Lung microvascular endothelial cell (primary cell): ENCODE data around the gene TRMT1. TPM values are rescaled to one million over a fixed set of nuclear protein-coding genes. Genes with fewer than 3 reads are reported as not detected.
"Not testable (repeated sequence)": the region's sequence is repeated elsewhere in the genome, so short reads cannot be mapped to it uniquely, and the experiment has no call there.

Experiments
- DNase-seq, 2 donors: peaks; one replicate each; pipeline versions ENCODE4 v3.0.0 to v3.0.0-alpha.2; 2010; ENCODE audit warnings: low read depth in 2 of 2
- total RNA-seq: library from RNA; depleted of rRNA; stranded (reverse); fragments of >200 nt; gene quantifications from 2 replicates; pipeline ENCODE4 v1.2.1, GENCODE V29; 2014

TRMT1 gene
- total RNA-seq, 1 donor from 2014 or later: 26.6 TPM

- DNase-seq: no peak
Observed at GRCh38 chr19:13150931-13151604, 34.5 kb upstream of the TRMT1 start.

- peak; percentile 98 to 99 for DNase-seq
Observed at GRCh38 chr19:13150187-13150930, 33.8 kb upstream of the TRMT1 start, which contains the start of the genes IER2 and STX10. TSS of gene IER2 (plus strand) at chr19:13150411. CDS start at chr19:13153187, 2,776 bp downstream. TSS of gene STX10 (minus strand) at chr19:13150375. CDS start at chr19:13150173, 202 bp downstream.

GRCh38 chr19:13149628-13150186, 33.2 kb upstream of the TRMT1 start:
- DNase-seq: peak; percentile 65 to 67

DNA sequence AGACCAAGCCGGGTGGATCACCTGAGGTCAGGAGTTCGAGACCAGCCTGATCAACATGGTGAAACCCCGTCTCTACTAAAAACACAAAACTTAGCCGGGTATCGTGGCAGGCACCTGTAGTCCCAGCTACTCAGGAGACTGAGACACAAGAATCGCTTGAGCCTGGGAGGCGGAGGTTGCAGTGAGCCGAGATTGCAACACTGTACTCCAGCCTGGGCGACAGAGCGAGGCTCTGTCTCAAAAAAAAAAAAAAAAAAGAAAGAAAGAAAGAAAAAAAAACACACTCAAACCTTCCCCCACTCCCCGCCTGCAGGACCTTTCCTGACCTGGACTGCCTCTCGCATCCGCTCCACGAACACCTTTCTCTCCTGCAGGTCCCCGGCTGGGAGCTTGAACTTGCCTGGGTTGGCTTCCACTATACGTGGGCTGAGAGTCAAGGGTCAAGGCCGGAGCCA, 32.7 kb upstream of the TRMT1 start:
- DNase-seq: not testable (repeated sequence)

- peak in 1 of 2 donors; percentile 68 for DNase-seq
Observed at GRCh38 chr19:13146763-13147563, 30.4 kb upstream of the TRMT1 start.

GRCh38 chr19:13139633-13140311, 23.2 kb upstream of the TRMT1 start:
- DNase-seq: no peak

GRCh38 chr19:13138916-13139198, 22.3 kb upstream of the TRMT1 start:
- no peak for DNase-seq

GRCh38 chr19:13138171-13138915, 21.8 kb upstream of the TRMT1 start:
- DNase-seq: no peak

- no peak for DNase-seq
Observed at GRCh38 chr19:13137290-13137794, 20.8 kb upstream of the TRMT1 start.

GRCh38 chr19:13135068-13136062, 18.8 kb upstream of the TRMT1 start:
- DNase-seq: no peak

DNA sequence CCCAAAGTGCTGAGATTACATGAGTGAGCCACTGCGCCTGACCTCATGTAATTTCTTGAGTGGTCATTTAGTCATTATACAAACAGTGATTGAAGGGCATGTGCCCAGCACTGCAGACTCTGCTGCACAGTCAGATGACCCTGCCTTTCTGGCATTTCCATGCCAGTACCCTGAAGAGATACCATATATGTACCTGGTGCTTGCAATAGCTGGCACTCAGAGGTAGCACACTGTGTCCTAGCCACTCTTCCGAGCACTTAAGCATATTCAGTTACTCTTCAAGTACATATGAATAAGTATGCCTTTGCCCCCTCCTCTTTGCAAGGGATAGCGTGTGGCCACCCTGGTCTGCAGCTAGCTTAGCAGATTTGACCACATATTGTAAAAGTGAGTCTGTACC, 18.1 kb upstream of the TRMT1 start:
- no peak for DNase-seq

DNA sequence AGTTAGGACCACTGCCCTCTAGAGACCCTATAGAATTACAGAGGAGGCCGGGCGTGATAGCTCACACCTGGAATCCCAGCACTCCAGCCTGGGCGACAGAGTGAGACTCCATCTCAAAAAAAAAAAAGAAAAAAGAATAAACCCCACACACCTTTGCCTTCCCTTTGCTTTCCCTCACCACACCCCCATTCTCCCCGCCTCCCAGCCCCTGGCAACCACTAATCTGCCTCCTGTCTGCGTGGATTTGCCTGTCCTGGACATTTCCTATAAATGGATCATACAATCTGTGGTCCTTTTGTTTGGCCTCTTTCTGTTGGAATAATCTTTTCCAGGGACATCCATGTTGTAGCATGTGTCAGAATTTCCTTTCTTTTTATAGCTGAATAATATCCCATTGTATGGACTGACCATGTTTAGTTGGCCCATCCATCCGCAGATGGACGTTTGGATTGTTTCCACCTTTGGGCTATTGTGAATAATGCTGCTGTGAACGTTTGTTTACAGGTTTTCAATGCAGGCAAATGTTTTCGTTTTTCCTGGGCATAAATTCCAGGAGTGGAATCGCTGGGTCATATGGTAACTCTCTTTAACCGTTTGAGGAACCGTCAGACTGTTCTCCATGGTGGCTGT, 16.8 kb upstream of the TRMT1 start:
- peak; percentile 59 to 94 for DNase-seq

DNA sequence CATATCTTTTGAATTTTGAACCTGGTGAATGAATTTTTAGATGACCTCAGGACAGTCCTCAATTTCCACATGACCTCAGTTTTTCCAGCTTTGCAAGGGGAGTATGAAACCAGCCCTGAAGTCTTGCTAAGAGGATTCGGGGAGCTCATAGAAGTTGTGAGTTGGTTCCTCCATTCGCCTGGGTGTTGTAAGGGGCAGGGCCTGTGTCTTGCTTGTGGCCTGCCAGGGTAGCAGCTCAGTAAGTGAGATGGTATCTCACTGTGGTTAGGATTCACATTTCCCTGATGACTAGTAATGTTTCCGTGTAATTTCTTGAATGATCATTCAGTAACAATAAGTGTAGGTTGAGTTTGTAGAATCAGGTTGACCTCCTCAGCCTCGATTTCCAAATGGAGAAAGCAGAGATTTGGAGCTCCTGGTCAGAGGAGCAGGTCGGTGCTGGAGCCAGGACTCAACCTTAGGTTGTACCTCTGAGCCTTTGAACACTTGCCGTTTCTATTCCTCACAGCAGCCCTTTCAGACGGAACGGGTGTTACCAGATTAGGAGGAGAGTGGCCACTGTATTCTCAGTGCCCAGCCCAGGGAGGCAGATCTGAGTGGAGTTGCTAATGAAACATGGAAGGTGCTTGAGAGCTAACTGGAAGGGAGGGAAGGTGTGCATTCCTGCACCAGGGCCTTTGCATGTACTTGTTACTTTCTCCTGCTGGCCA, 16.1 kb upstream of the TRMT1 start:
- DNase-seq: peak in 1 of 2 donors; percentile 65

DNA sequence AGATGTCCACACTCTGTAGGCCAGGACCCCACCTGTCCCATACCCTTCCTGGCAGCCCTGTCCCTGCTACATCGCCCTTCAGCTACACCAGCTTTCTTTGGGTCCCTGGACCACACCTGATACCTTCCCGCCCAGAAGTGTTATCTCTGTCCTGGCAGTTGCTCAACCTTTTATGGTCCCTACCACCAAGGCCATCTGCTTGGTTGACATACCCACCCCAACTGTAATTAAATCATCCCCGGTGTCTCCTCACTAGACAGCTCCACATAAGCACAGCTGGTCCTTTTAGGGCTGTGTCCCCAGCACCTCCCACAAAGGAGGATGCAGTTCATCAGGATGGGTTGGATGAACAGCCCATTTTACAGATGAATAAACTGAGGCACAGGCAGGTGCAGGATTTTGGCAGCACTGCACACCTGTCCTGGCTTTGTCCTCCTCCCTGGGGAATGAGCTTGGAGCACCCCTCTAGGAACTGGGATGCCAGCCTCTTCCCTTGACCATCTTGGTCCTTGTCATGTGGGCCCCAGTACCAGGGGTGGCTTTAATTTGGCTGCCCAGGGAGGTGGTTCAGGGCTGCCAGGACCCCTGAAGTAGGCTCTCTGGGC, 14.4 kb upstream of the TRMT1 start:
- no peak for DNase-seq

DNA sequence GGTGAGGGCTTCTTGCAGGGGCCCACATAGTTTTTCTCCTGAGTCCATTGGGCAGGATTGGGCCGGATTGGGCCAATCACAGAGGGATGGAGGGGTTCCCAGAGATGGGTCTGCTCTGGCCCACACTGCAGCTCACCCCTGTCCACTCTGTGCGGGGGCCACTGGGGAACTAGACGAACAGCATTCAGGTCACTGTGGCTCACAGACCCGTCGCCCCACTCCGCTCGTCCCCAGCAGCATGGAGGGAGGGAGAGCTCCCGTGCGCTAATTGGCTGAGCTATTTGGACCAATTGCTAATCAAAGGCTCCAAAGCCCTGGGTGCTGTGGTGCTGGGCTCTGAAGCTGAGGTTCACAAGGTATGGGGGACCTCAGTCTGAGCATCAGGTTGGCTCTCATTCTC, 12.8 kb upstream of the TRMT1 start:
- DNase-seq: no peak

DNA sequence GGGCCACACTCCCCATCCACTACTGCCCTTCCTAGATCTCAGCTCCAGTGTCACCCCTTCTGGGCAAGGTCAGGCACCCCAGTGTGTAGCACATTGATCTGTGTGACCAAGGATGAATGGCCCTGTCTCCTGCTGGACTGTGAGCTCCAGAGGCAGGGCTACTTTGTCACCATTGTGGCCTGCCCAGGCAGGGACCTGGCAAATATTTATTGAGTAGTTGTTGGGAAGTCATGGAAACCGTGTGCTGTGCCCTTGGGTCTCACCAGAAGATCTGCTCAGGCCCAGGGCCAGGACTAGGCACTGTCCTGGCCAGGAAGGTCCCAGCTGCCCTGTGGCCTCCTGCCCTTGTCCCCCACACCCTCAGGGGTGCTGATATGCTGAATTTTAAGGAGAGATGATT, 12.0 kb upstream of the TRMT1 start:
- no peak for DNase-seq

GRCh38 chr19:13127811-13128575, 11.5 kb upstream of the TRMT1 start:
- no peak for DNase-seq
